ENCODE measurements around the gene GAK. TPM values are rescaled to one million over a fixed set of nuclear protein-coding genes. Genes with fewer than 3 reads are reported as not detected.

The GAK gene
- total and polyA plus RNA-seq, 2 experiments from 2014 or later = 59.8 to 144 TPM

GRCh38 chr4:822361-823175 is 109.5 kb downstream of the GAK start:
- no peak for TF ChIP-seq CTCF (IDR thresholded peaks at IDR 0.05; ENCODE audit: low read depth, low read length)
- Histone ChIP-seq H3K36me3 (no peaks in the 10 kb centered on the region), H3K27ac (no peak overlapping the region), H3K9me3 (ENCODE audit: low read depth) (no peaks in the 10 kb centered on the region), H3K4me3 (no peak overlapping the region), H3K27me3 (peaks cover 96% of the 10 kb centered on the region), H3K4me1 (ENCODE audit: low read depth) (no peaks in the 10 kb centered on the region)
- no peak for DNase-seq (ENCODE audit: low read depth in 1 of 2, low spot score in 1 of 2)

- Histone ChIP-seq H3K27ac (no peak overlapping the region), H3K36me3 (no peaks in the 10 kb centered on the region), H3K9me3 (ENCODE audit: low read depth) (no peaks in the 10 kb centered on the region), H3K4me3 (no peak overlapping the region), H3K4me1 (ENCODE audit: low read depth) (no peaks in the 10 kb centered on the region), H3K27me3 (peaks cover 93% of the 10 kb centered on the region)
- no peak for DNase-seq (ENCODE audit: low read depth in 1 of 2, low spot score in 1 of 2)
- TF ChIP-seq CTCF (IDR thresholded peaks at IDR 0.05; ENCODE audit: low read depth, low read length) = no peak
Measured at GRCh38 chr4:821631-822030, 110.5 kb downstream of the GAK start.

DNA sequence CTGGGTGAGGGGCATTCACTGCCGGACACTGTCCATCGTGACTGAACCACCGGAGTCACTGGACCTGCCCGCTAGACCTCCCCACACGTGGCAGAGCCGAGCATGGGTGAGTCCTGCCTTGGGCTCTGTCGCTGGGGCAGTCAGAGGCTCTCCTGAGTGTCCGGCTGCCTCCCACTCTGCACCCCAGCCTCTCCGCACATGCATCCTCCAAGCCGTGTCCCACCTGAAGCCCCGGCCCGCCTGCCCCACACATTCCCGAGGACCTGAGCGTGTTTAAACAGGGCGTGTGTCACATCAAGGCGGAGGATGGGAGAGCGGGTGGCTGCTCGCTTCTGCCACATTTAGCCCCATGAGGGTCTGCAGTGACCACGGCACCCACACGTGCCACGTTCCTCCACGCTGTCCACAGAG is 110.9 kb downstream of the GAK start:
- peaks cover 94% of the 10 kb centered on the region for H3K27me3 ChIP-seq
- no peak overlapping the region for H3K27ac ChIP-seq
- DNase-seq (ENCODE audit: low read depth in 1 of 2, low spot score in 1 of 2) = no peak
- no peak for TF ChIP-seq CTCF (IDR thresholded peaks at IDR 0.05; ENCODE audit: low read depth, low read length)
- H3K9me3 ChIP-seq (ENCODE audit: low read depth) = no peaks in the 10 kb centered on the region
- no peaks in the 10 kb centered on the region for H3K4me1 ChIP-seq (ENCODE audit: low read depth)
- no peak overlapping the region for H3K4me3 ChIP-seq
- no peaks in the 10 kb centered on the region for H3K36me3 ChIP-seq

DNA sequence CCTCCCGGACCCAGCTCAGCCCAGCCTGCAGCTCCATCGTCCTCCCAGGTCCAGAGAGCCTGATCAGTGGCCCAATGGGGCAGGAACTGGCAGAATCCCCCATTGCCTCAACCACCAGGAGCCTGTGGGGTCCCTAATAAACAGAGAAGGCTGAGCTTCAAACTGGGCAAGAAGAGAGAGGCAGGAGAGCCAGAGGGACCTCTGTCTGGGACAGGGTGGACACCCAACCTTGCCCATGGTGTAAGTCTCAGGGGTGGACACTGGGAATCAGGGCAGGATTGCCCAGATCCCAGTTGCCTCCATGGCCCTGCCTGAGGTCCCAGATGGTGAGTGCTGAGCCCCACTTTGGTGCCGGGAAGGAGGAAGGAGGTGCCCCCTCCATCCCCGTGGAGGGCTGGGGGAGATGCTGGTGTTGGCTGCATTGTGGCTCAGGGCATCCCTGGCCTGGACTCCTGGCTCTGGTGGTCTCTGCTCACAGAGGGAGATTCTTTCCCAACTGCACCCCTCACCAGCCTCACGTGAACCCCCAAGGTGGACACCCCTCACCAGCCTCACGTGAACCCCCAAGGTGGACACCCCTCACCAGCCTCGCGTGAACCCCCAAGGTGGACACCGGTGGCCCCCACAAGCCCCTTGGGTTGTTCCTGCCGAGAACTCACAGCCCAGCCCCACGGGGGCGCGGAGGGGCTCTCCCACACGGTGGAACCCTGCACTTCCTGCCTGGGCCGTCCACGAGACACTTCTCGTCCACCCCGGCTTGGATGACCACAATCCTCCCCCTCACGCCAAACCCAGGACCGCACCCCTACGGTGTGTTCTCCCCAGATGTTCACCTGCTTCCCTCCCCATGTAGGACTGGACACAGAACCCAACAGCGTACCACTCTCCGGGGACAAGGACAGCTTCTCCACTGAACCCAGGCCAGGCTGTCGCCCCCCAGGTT is 111.6 kb downstream of the GAK start:
- DNase-seq (ENCODE audit: low read depth in 1 of 2, low spot score in 1 of 2) = no peak
- H3K27ac ChIP-seq = no peak overlapping the region
- H3K9me3 ChIP-seq (ENCODE audit: low read depth) = no peaks in the 10 kb centered on the region
- TF ChIP-seq CTCF (IDR thresholded peaks at IDR 0.05; ENCODE audit: low read depth, low read length) = no peak
- H3K27me3 ChIP-seq = peaks cover 96% of the 10 kb centered on the region
- H3K4me3 ChIP-seq = no peak overlapping the region
- no peaks in the 10 kb centered on the region for H3K36me3 ChIP-seq
- no peaks in the 10 kb centered on the region for H3K4me1 ChIP-seq (ENCODE audit: low read depth)

GRCh38 chr4:819401-820229 is 112.5 kb downstream of the GAK start:
- H3K9me3 ChIP-seq (ENCODE audit: low read depth) = no peaks in the 10 kb centered on the region
- DNase-seq (ENCODE audit: low read depth in 1 of 2, low spot score in 1 of 2) = no peak

More at GRCh38 chr4:819401-820229, 112.5 kb downstream of the GAK start:
- TF ChIP-seq CTCF (IDR thresholded peaks at IDR 0.05; ENCODE audit: low read depth, low read length) = no peak
- Histone ChIP-seq H3K27me3 (peaks cover 94% of the 10 kb centered on the region), H3K36me3 (no peaks in the 10 kb centered on the region), H3K4me3 (no peak overlapping the region), H3K4me1 (ENCODE audit: low read depth) (no peaks in the 10 kb centered on the region), H3K27ac (no peak overlapping the region)

All from cardiac muscle cell (in vitro differentiated cells and primary cell).